Astrocyte (in vitro differentiated cells and primary cell): Measurements from ENCODE around the gene RAPGEF4.

ENCODE experiments used
- EZH2 ChIP-seq: IDR thresholded peaks from 2 replicates; pipeline ENCODE4 v1.6.1; 2012; ENCODE audit warnings: mild to moderate bottlenecking, low read length, inconsistent platforms; ENCODE audit not compliant: insufficient read depth
- TF ChIP-seq, protein P1 (sequence below): IDR thresholded peaks from 2 replicates; pipeline ENCODE4 v1.5.1; 2011; ENCODE audit warnings: low read depth, mild to moderate bottlenecking, inconsistent platforms, low read length, moderate library complexity; ENCODE audit not compliant: insufficient read depth

DNA sequence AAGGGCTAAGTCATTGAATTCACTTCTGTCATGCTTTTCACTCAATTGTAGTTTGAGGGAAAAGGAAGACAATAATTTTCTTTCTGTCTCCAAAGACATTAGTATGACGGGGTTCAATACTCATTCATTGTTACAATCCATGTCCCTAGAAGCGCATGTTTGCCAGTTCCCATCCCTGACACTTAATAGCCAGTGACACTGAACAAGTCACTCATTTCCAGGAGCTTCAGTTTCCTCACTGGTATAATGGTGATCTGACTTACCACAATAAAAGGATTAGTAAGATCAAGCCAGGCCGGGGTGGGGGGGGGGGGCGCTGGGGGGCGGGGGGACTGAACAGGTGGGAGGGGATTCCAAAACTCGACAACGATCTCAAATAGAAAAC lies 195.2 kb downstream of the RAPGEF4 start:
- TF ChIP-seq EZH2, result no peak
- TF ChIP-seq, protein P1, sequence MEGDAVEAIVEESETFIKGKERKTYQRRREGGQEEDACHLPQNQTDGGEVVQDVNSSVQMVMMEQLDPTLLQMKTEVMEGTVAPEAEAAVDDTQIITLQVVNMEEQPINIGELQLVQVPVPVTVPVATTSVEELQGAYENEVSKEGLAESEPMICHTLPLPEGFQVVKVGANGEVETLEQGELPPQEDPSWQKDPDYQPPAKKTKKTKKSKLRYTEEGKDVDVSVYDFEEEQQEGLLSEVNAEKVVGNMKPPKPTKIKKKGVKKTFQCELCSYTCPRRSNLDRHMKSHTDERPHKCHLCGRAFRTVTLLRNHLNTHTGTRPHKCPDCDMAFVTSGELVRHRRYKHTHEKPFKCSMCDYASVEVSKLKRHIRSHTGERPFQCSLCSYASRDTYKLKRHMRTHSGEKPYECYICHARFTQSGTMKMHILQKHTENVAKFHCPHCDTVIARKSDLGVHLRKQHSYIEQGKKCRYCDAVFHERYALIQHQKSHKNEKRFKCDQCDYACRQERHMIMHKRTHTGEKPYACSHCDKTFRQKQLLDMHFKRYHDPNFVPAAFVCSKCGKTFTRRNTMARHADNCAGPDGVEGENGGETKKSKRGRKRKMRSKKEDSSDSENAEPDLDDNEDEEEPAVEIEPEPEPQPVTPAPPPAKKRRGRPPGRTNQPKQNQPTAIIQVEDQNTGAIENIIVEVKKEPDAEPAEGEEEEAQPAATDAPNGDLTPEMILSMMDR, result no peak
